Skin of body (tissue), 2 donors: ENCODE results near the gene LRIF1. TPM values are rescaled to one million over a fixed set of nuclear protein-coding genes. Genes with fewer than 3 reads are reported as not detected.

Experiments used
- DNase-seq: peaks from one replicate; lab custom pipeline; 2025; lab: John Stamatoyannopoulos, UW
- total RNA-seq: library from RNA; depleted of rRNA; stranded (reverse); fragments of >200 nt; gene quantifications from one replicate; pipeline ENCODE4 v1.2.3, GENCODE V29; 2014

Gene LRIF1
- total RNA-seq, 1 donor from 2014 or later = 5.6 TPM

DNA sequence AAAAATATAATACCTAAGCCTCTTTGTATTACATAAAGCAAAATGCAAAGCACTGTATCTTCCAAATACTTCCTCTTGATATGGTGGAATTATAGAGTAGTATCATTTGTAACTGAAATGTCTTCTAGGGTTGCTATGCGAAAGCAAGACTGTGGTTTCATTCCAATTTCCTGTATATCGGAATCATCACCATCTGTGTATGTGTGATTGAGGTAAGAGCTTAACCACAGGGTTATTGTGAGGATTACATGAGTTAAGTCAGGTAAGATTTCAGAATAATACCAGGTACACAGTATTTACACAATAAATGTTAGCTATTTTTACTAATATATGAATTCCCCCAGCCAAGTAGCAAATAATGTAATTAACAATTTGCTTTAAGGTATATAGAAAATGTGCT is 66.0 kb downstream of the LRIF1 start:
- no peak for DNase-seq

Other genes with a start within 250 kb of the LRIF1 start
- gene CD53, start 90.8 kb downstream of the LRIF1 start, total RNA-seq = 18.4 TPM
- 40.9 TPM for gene DRAM2, start 176.2 kb upstream of the LRIF1 start, total RNA-seq
- gene CEPT1, start 176.3 kb upstream of the LRIF1 start, total RNA-seq = 46.8 TPM
- 14.1 TPM for gene DENND2D, start 236.7 kb upstream of the LRIF1 start, total RNA-seq